ENCODE results near the gene CITED4.
A peak's percentile ranks its signal among the peaks of the same experiment; 100 is the strongest.

CITED4 gene

GRCh38 chr1:40898431-40898901, 36.3 kb upstream of the CITED4 start:
- ATAC-seq = peak; percentile 34; the same call in 1 of the 3 replicates

GRCh38 chr1:40897513-40897912, 35.4 kb upstream of the CITED4 start:
- TF ChIP-seq PPARA (CRISPR knock-in tag; IDR thresholded peaks at IDR 0.05; ENCODE audit: borderline replicate concordance) (no peak), PATZ1 (CRISPR knock-in tag; IDR thresholded peaks at IDR 0.05; ENCODE audit: borderline replicate concordance) (no peak), GLIS3 (CRISPR knock-in tag; IDR thresholded peaks at IDR 0.05) (no peak), ZC3H10 (CRISPR knock-in tag; IDR thresholded peaks at IDR 0.05) (no peak), ZNF565 (CRISPR knock-in tag; conservative IDR thresholded peaks at IDR 0.05; ENCODE audit: low read depth) (no peak), ZFP3 (CRISPR knock-in tag; IDR thresholded peaks at IDR 0.05) (no peak), SNAI2 (CRISPR knock-in tag; IDR thresholded peaks at IDR 0.05) (no peak), CSDC2 (CRISPR knock-in tag; IDR thresholded peaks at IDR 0.05) (no peak), TOX (CRISPR knock-in tag; IDR thresholded peaks at IDR 0.05; ENCODE audit: borderline replicate concordance) (no peak)
- TF ChIP-seq, protein P1, sequence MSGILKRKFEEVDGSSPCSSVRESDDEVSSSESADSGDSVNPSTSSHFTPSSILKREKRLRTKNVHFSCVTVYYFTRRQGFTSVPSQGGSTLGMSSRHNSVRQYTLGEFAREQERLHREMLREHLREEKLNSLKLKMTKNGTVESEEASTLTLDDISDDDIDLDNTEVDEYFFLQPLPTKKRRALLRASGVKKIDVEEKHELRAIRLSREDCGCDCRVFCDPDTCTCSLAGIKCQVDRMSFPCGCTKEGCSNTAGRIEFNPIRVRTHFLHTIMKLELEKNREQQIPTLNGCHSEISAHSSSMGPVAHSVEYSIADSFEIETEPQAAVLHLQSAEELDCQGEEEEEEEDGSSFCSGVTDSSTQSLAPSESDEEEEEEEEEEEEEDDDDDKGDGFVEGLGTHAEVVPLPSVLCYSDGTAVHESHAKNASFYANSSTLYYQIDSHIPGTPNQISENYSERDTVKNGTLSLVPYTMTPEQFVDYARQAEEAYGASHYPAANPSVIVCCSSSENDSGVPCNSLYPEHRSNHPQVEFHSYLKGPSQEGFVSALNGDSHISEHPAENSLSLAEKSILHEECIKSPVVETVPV (CRISPR knock-in tag; IDR thresholded peaks at IDR 0.05) = no peak
- ATAC-seq = no peak

More at GRCh38 chr1:40898431-40898901, 36.3 kb upstream of the CITED4 start:
- TF ChIP-seq ZFP3 (CRISPR knock-in tag; IDR thresholded peaks at IDR 0.05) = no peak
- no peak for TF ChIP-seq ZNF70 (CRISPR knock-in tag; IDR thresholded peaks at IDR 0.05)
- no peak for TF ChIP-seq TOX (CRISPR knock-in tag; IDR thresholded peaks at IDR 0.05; ENCODE audit: borderline replicate concordance)
- no peak for TF ChIP-seq ARNTL (CRISPR knock-in tag; IDR thresholded peaks at IDR 0.05; ENCODE audit: borderline replicate concordance, low read depth)
- TF ChIP-seq ZNF565 (CRISPR knock-in tag; conservative IDR thresholded peaks at IDR 0.05; ENCODE audit: low read depth) = no peak
- no peak for TF ChIP-seq ESRRG (CRISPR knock-in tag; IDR thresholded peaks at IDR 0.05)
- TF ChIP-seq GLIS3 (CRISPR knock-in tag; IDR thresholded peaks at IDR 0.05) = no peak
- TF ChIP-seq CSDC2 (CRISPR knock-in tag; IDR thresholded peaks at IDR 0.05) = no peak
- no peak for TF ChIP-seq OSR1 (CRISPR knock-in tag; IDR thresholded peaks at IDR 0.05)
- no peak for TF ChIP-seq ZC3H10 (CRISPR knock-in tag; IDR thresholded peaks at IDR 0.05)
- TF ChIP-seq, protein P2, sequence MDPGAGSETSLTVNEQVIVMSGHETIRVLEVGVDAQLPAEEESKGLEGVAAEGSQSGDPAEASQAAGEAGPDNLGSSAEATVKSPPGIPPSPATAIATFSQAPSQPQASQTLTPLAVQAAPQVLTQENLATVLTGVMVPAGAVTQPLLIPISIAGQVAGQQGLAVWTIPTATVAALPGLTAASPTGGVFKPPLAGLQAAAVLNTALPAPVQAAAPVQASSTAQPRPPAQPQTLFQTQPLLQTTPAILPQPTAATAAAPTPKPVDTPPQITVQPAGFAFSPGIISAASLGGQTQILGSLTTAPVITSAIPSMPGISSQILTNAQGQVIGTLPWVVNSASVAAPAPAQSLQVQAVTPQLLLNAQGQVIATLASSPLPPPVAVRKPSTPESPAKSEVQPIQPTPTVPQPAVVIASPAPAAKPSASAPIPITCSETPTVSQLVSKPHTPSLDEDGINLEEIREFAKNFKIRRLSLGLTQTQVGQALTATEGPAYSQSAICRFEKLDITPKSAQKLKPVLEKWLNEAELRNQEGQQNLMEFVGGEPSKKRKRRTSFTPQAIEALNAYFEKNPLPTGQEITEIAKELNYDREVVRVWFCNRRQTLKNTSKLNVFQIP (CRISPR knock-in tag; IDR thresholded peaks at IDR 0.05; ENCODE audit: borderline replicate concordance, low read depth) = no peak
- no peak for TF ChIP-seq CREB5 (CRISPR knock-in tag; IDR thresholded peaks at IDR 0.05; ENCODE audit: low read depth)
- TF ChIP-seq TCF4 (CRISPR knock-in tag; IDR thresholded peaks at IDR 0.05; ENCODE audit: borderline replicate concordance) = no peak

GRCh38 chr1:40896482-40896881, 34.3 kb upstream of the CITED4 start:
- no peak for ATAC-seq
- TF ChIP-seq ZFP30 (CRISPR knock-in tag; IDR thresholded peaks at IDR 0.05) (no peak), CREB5 (CRISPR knock-in tag; IDR thresholded peaks at IDR 0.05; ENCODE audit: low read depth) (no peak), ZC3H10 (CRISPR knock-in tag; IDR thresholded peaks at IDR 0.05) (no peak), BACH2 (CRISPR knock-in tag; IDR thresholded peaks at IDR 0.05; ENCODE audit: borderline replicate concordance) (no peak), RARB (CRISPR knock-in tag; IDR thresholded peaks at IDR 0.05) (no peak), TOX (CRISPR knock-in tag; IDR thresholded peaks at IDR 0.05; ENCODE audit: borderline replicate concordance) (no peak), PPARA (CRISPR knock-in tag; IDR thresholded peaks at IDR 0.05; ENCODE audit: borderline replicate concordance) (no peak), TCF4 (CRISPR knock-in tag; IDR thresholded peaks at IDR 0.05; ENCODE audit: borderline replicate concordance) (no peak), SNAI2 (CRISPR knock-in tag; IDR thresholded peaks at IDR 0.05) (no peak)
- TF ChIP-seq, protein P3, sequence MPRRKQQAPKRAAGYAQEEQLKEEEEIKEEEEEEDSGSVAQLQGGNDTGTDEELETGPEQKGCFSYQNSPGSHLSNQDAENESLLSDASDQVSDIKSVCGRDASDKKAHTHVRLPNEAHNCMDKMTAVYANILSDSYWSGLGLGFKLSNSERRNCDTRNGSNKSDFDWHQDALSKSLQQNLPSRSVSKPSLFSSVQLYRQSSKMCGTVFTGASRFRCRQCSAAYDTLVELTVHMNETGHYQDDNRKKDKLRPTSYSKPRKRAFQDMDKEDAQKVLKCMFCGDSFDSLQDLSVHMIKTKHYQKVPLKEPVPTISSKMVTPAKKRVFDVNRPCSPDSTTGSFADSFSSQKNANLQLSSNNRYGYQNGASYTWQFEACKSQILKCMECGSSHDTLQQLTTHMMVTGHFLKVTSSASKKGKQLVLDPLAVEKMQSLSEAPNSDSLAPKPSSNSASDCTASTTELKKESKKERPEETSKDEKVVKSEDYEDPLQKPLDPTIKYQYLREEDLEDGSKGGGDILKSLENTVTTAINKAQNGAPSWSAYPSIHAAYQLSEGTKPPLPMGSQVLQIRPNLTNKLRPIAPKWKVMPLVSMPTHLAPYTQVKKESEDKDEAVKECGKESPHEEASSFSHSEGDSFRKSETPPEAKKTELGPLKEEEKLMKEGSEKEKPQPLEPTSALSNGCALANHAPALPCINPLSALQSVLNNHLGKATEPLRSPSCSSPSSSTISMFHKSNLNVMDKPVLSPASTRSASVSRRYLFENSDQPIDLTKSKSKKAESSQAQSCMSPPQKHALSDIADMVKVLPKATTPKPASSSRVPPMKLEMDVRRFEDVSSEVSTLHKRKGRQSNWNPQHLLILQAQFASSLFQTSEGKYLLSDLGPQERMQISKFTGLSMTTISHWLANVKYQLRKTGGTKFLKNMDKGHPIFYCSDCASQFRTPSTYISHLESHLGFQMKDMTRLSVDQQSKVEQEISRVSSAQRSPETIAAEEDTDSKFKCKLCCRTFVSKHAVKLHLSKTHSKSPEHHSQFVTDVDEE (CRISPR knock-in tag; IDR thresholded peaks at IDR 0.05) = no peak
